BJ (cell line): ENCODE results near the gene TRAF2. TPM values are rescaled to one million over a fixed set of nuclear protein-coding genes. Genes with fewer than 3 reads are reported as not detected.

Experiments used
- CTCF ChIA-PET: fragments of 350-600 bp; formaldehyde crosslinking; extraction: SDS; loops from one replicate; lab custom pipeline; 2021; ENCODE audit warnings: antibody characterized with exemption, inconsistent platforms; lab: Yijun Ruan, JAX
- POLR2A ChIA-PET: fragments of 300-600 bp; sonication (Branson Sonifier 250); formaldehyde crosslinking; extraction: SDS; loops from one replicate; lab custom pipeline; 2021; ENCODE audit warnings: antibody characterized with exemption; lab: Charles Lee
- DNase-seq: peaks from one replicate; pipeline ENCODE4 v3.0.0-alpha.2; 2011; ENCODE audit warnings: low read depth
- H3K27me3 ChIP-seq: 2 replicates; pipeline ENCODE4 v1.6.0; 2011; ENCODE audit warnings: low read length; ENCODE audit not compliant: control insufficient read depth, insufficient read depth
- H3K36me3 ChIP-seq: 2 replicates; pipeline ENCODE4 v1.5.1; 2011; ENCODE audit warnings: low read length; ENCODE audit not compliant: control insufficient read depth, insufficient read depth
- H3K4me3 ChIP-seq: 2 replicates; pipeline ENCODE4 v1.5.1; 2011; ENCODE audit warnings: low read depth, mild to moderate bottlenecking, control low read depth, low read length
- CTCF ChIP-seq: IDR thresholded peaks from 2 replicates; pipeline ENCODE4 v1.5.1; 2011; ENCODE audit warnings: low read depth, mild to moderate bottlenecking, control low read depth, inconsistent platforms, low read length, moderate library complexity; ENCODE audit not compliant: insufficient read depth
- polyA plus RNA-seq: library from polyadenylated mRNA; depleted of rRNA; stranded (reverse); fragments of >200 nt; gene quantifications from 2 replicates; pipeline ENCODE4 v1.2.3, GENCODE V29; 2011

Gene TRAF2
- polyA plus RNA-seq, 1 experiment: 13.6 TPM

GRCh38 chr9:136949817-136950655, 63.7 kb downstream of the TRAF2 start:
- ChIA-PET CTCF (interaction anchor here (0.6 to 1.3 kb wide), 5 partner anchors 79 to 85 kb away, joined by 3 read pairs; partner anchors contain the start of gene ABCA2), POLR2A (no interaction called here)
- H3K4me3 ChIP-seq: peak overlapping the region; percentile 68
- H3K36me3 ChIP-seq: no peaks in the 10 kb centered on the region
- no peaks in the 10 kb centered on the region for H3K27me3 ChIP-seq
- no peak for TF ChIP-seq CTCF
- peak; percentile 31 for DNase-seq

- Histone ChIP-seq H3K27me3 (no peaks in the 10 kb centered on the region), H3K36me3 (no peaks in the 10 kb centered on the region), H3K4me3 (peak overlapping the region; percentile 68; the same call in 1 of the 2 replicates)
- ChIA-PET CTCF (interaction anchor here (0.9 to 1.3 kb wide), 4 partner anchors 35 to 85 kb away, joined by 3 read pairs; no protein-coding TSS in a partner anchor), POLR2A (no interaction called here)
- no peak for TF ChIP-seq CTCF
- DNase-seq: no peak
Observed at GRCh38 chr9:136950656-136951276, 64.5 kb downstream of the TRAF2 start.

GRCh38 chr9:136951541-136952320, 65.4 kb downstream of the TRAF2 start, which contains the start of gene LCN12:
TSS of gene LCN12 (plus strand) at chr9:136952273. CDS start at chr9:136952328, 55 bp downstream.
- no peak for DNase-seq
- Histone ChIP-seq H3K4me3 (no peak within 1 kb of the TSS), H3K36me3 (no peaks in the 10 kb centered on the region), H3K27me3 (no peaks in the 10 kb centered on the region)
- ChIA-PET CTCF (interaction anchor here (0.9 to 1.3 kb wide), 4 partner anchors 36 to 84 kb away, joined by 3 read pairs; no protein-coding TSS in a partner anchor), POLR2A (no interaction called here)
- no peak for TF ChIP-seq CTCF

- TF ChIP-seq CTCF: no peak
- POLR2A ChIA-PET: no interaction called here
- Histone ChIP-seq H3K4me3 (no peak overlapping the region), H3K27me3 (no peaks in the 10 kb centered on the region), H3K36me3 (no peaks in the 10 kb centered on the region)
- DNase-seq: no peak
- CTCF ChIA-PET: no interaction called here
Observed at GRCh38 chr9:136952321-136952850, 66.1 kb downstream of the TRAF2 start.
